NCI-H748 treated with DMSO at 0.1 percent for 48 hours (cell line): ENCODE results near the gene GPR63.

Experiments used
- DNase-seq: peaks from one replicate; lab custom pipeline; 2025; lab: John Stamatoyannopoulos, UW

The GPR63 gene

GRCh38 chr6:96760153-96760687 lies 77.1 kb downstream of the GPR63 start:
- no peak for DNase-seq

GRCh38 chr6:96755096-96755495 lies 82.2 kb downstream of the GPR63 start:
- no peak for DNase-seq

GRCh38 chr6:96749891-96750290 lies 87.4 kb downstream of the GPR63 start:
- DNase-seq, result no peak
